ENCODE results near the gene MKRN2.
"Not testable (repeated sequence)": the region's sequence is repeated elsewhere in the genome, so short reads cannot be mapped to it uniquely, and the experiment has no call there.

Gene MKRN2

DNA sequence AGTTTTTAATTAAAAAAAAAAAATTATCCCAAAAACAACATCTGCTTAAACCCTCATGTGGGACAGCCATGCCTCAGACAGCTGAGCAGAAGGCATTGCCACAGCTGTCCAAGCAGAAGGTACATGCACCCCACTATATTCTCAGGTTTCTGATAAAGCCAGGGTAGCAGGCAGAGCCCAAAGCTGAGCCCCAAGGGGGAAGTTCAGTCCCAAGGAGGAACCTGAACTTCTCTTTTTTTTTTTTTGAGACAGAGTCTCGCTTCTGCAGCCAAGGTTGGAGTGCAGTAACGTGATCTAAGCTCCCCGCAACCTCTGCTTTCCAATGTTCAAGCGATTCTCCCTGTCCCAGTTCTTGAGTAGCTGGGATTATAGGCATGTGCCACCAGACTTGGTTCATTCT, 33.2 kb downstream of the MKRN2 start:
- no peak for DNase-seq

- no peak for DNase-seq
Measured at GRCh38 chr3:12591456-12591855, 34.6 kb downstream of the MKRN2 start.

DNA sequence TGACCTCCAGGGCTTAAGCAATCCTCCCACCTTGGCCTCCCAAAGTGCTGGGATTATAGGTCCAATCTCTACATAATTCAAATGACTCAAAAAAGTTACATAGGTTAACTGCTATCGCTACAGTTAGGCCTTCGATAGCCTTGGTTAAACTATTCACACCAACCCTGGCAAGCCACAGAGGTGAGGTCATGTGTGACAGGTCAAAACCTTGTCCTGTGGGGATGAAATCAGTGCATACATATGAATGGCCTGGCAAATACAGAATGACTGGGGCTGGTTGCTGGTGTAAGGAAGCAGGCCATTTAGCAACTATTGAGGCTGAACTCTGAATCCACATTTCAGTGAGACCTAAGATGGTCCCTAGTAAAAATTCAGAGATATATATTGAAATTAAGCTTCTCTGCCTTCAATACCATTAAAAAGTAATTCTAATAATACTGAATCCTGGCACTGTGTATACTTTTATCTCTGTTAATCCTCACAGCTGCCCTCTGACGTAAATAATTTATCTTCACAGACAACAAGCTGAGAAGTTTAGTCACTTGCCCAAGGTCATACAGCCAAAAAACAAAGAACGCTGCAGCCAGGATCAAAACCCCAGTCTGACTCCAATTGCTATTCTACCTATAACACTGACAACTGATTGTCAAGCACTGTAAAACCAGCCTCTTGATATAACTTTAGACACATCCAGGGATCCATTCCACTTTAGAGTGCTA, 35.3 kb downstream of the MKRN2 start:
- no peak for DNase-seq

GRCh38 chr3:12593473-12593872, 36.6 kb downstream of the MKRN2 start:
- no peak for DNase-seq

DNA sequence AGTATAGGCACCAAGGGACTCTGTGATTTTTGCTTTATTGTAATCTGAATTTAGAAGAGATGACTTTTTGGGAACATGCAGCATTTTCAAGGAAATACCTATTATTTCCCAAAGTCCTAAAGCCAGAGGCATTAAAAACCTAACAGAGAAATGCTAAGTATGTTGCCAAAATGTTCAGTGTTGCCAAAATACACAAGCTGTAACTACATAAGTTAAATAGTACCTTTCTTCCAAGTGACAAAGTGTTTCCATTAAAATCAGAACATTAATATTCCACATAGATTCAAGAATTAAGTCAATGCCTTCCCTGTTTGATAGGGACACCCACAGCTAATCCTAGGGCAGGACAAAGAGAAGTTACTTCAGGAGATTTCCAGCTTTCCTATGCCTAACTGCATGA, 42.0 kb downstream of the MKRN2 start:
- no peak for DNase-seq

GRCh38 chr3:12601072-12601471, 44.2 kb downstream of the MKRN2 start:
- no peak for DNase-seq

GRCh38 chr3:12603969-12604368, 47.1 kb downstream of the MKRN2 start:
- no peak for DNase-seq

DNA sequence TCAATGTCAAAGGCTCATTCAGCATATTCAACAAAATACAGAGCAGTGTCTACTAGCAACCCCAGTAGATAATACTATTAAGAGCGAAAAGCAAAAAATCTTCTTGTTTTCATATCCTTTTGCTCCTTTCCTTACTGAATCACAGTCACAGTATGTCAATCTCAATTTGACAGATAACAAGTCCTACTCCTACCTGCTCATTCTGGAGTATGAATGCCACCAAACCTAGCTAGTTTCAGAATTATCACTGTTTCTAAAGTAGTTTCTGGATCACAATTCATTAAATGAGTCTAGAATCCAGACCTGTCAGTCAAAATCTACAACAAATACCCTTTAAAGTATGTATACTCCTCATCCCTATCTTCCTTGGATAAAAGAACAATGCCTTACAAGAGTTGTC, 51.5 kb downstream of the MKRN2 start:
- DNase-seq = no peak

- no peak for DNase-seq
Measured at GRCh38 chr3:12611117-12611516, 54.2 kb downstream of the MKRN2 start.

DNA sequence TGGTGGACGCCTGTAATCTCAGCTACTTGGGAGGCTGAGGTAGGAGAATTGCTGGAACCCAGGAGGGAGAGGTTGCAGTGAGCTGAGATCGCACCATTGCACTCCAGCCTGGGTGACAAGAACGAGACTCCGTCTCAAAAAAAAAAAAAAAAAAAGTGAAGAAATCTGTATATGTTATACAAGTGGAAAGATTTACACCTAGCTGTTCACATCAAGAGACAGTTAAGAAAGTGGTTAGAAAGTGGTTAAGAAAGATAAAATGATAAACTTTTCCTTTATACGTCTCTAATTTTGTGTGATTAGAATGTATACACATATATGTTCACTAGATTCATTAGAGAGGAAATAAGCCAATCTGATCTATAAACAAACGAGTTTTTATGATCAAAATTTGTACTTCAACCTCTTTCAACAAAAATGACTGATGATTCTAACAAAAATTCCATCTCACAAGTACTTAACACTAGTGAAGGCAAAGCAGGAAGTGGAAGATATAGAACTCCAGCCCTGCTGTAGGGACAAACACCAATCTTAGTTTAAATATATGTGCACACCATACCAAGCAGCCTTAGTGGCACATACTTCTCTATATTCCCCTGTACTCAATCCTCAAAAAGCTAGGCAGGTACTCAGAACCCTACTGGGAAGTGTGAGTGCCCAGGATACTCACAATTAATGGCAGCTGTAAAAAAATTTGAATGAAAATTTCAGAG, 55.8 kb downstream of the MKRN2 start:
- DNase-seq = no peak

- no peak for DNase-seq
Measured at GRCh38 chr3:12613250-12613649, 56.4 kb downstream of the MKRN2 start.

GRCh38 chr3:12615266-12615665, 58.4 kb downstream of the MKRN2 start:
- DNase-seq = no peak

DNA sequence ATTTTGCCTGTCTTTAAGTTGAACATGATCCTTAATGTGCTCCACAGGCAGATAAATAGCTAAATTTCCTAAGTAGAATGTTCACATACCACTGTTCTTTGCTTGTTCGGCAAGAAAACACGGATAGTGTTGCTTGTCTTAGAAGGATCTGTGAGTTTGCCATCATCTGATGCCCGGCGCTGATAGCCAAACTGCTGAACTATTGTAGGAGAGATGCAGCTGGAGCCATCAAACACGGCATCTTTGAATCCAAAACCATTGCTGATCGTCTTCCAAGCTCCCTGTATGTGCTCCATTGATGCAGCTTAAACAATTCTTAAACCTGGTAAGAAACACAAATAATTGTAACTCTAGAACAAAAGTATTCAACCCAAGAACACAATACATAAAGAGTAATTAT, 61.5 kb downstream of the MKRN2 start:
- DNase-seq = no peak

- no peak for DNase-seq
Measured at GRCh38 chr3:12620305-12620704, 63.4 kb downstream of the MKRN2 start.

DNA sequence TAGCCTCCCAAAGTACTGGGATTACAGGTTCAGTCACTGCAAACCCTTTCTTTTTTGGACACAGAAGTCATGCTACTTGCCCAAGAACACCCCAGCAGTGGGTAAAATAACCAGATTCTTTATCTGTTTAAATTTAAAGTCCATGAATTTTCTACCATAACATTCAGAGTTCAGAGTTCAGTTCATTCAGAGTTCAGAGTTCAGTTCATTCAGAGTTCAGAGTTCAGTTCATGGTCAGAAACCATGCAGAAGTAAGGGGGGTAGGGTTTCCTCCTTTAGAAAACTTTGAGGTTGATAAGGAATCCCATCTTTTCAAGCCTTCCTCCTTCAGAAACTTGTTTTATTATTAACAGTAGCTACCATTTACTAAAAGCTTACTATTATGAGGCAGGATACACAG, 63.8 kb downstream of the MKRN2 start:
- no peak for DNase-seq

- DNase-seq = no peak
Measured at GRCh38 chr3:12622335-12622734, 65.4 kb downstream of the MKRN2 start.

DNA sequence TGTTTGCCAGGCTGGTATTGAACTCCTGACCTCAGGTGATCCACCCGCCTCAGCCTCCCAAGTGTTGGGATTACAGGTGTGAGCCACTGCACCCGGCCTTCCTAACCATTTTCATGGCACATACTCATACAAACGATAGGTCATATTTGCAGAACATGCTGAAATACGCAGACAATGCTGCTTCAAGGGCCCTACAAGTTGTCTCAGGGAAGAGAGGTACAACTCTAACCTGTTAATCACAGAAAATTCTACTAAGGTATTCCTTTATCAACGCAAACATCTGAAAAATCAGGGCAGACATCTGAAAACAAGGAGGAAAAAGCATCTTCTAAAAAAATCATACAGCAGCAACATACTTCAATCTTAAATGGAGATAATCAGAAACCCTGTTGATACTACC, 67.2 kb downstream of the MKRN2 start:
- DNase-seq = no peak

GRCh38 chr3:12624964-12625363, 68.1 kb downstream of the MKRN2 start:
- DNase-seq = not testable (repeated sequence)

DNA sequence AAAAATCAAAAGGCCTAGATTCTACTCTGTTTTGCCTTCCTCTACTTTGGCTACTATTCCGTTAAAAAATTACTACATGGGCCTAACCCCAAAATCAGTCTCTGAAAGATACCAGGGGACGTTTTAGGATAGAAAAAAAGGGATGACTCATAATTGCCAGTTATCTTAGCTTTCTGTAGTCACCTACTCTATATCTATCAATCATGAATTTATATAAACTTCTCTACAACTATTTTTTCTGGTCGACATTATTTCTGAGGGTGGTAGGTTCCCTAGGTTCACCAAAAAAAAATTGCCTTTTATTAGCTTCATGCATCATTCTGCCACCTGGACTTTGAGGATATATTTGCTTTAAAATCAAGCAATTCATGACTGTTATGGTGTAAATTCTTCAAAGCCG, 70.5 kb downstream of the MKRN2 start:
- DNase-seq = no peak

DNA sequence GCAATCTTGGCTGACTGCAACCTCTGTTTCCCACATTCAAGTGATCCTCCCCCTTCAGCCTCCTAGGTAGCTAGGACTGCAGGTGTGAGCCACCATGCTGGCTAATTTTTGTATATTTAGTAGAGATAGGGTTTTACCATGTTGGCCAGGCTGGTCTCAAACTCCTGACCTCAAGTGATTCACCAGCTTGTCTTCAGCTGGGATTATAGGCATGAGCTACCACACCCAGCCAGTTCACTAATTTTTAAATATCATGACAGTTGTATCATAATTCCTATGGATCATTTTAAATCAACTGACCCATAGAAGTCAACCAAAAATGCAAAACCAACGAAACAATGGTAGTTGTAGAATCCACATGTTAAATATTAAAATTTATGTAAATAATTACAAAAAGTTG, 71.9 kb downstream of the MKRN2 start:
- no peak for DNase-seq

- no peak for DNase-seq
Measured at GRCh38 chr3:12629560-12629959, 72.7 kb downstream of the MKRN2 start.

DNA sequence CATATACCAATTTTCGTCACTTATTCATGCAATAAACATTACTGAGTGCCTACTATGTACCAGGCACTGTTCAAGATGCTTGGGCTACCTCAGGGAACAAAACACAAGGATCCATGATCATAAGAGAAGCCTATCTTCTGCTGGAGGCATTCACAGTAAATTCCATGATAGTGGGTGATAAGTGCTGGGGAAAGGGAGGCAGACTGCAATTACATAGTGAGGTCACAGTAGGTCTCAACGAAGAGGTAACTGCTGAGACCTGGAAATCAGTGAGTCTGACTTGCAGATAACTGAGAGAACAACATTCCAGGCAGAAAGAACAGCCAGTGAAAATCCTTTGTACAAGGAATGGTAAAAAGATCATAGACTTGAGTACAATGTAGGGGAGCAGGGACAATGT, 73.4 kb downstream of the MKRN2 start:
- DNase-seq = no peak

- DNase-seq = not testable (repeated sequence)
Measured at GRCh38 chr3:12630843-12631242, 74.0 kb downstream of the MKRN2 start.

DNA sequence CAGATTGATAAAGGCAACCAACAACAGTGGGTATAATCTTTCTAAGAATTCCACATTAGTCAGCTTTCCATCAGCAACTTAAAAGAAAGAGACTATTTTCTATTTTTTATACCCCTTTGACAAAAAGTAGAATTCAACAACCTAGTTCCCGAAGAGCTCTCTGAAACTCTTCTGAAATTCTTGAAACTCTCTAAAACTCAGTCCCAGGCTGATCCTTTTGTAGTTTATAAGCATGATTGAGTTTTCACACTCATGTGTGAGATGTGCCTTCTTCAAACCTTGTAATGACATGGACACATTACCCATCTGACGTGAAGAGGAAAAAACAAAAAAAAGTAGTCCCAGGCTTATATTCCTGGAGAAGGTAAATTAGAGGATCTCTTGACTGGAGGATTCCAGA, 75.6 kb downstream of the MKRN2 start:
- DNase-seq = no peak

- no peak for DNase-seq
Measured at GRCh38 chr3:12633108-12633507, 76.2 kb downstream of the MKRN2 start.
